NCI-H2171 (cell line): ENCODE data around the gene SMYD5.
"Not testable (repeated sequence)": the region's sequence is repeated elsewhere in the genome, so short reads cannot be mapped to it uniquely, and the experiment has no call there.

ENCODE experiments used
- DNase-seq: peaks from one replicate; lab custom pipeline; 2025; lab: John Stamatoyannopoulos, UW

The SMYD5 gene

GRCh38 chr2:73214120-73215035, at the start of gene SMYD5:
TSS of gene SMYD5 (plus strand) at chr2:73214245. CDS start at chr2:73214267, 22 bp downstream.
- DNase-seq = peak; percentile 83

GRCh38 chr2:73165978-73166377, 48.1 kb upstream of the SMYD5 start:
- DNase-seq = not testable (repeated sequence)

GRCh38 chr2:73166813-73167212, 47.2 kb upstream of the SMYD5 start:
- not testable (repeated sequence) for DNase-seq

GRCh38 chr2:73168348-73168747, 45.7 kb upstream of the SMYD5 start:
- not testable (repeated sequence) for DNase-seq

- DNase-seq = not testable (repeated sequence)
Measured at GRCh38 chr2:73170341-73170740, 43.7 kb upstream of the SMYD5 start.

- no peak for DNase-seq
Measured at GRCh38 chr2:73172963-73173362, 41.1 kb upstream of the SMYD5 start.

GRCh38 chr2:73173781-73174180, 40.3 kb upstream of the SMYD5 start:
- no peak for DNase-seq

- no peak for DNase-seq
Measured at GRCh38 chr2:73174244-73174643, 39.8 kb upstream of the SMYD5 start.

GRCh38 chr2:73174941-73175662, 38.9 kb upstream of the SMYD5 start:
- DNase-seq = no peak

GRCh38 chr2:73175663-73176204, 38.3 kb upstream of the SMYD5 start:
- peak; percentile 37 for DNase-seq

- DNase-seq = peak; percentile 19
Measured at GRCh38 chr2:73176205-73176880, 37.7 kb upstream of the SMYD5 start.

- peak; percentile 85 for DNase-seq
Measured at GRCh38 chr2:73176881-73177644, 37.0 kb upstream of the SMYD5 start.

- no peak for DNase-seq
Measured at GRCh38 chr2:73177645-73178255, 36.3 kb upstream of the SMYD5 start.

GRCh38 chr2:73185965-73186364, 28.1 kb upstream of the SMYD5 start:
- no peak for DNase-seq

GRCh38 chr2:73187549-73187948, 26.5 kb upstream of the SMYD5 start:
- DNase-seq = no peak

GRCh38 chr2:73197579-73197978, 16.5 kb upstream of the SMYD5 start:
- DNase-seq = no peak

- DNase-seq = not testable (repeated sequence)
Measured at GRCh38 chr2:73200281-73200680, 13.8 kb upstream of the SMYD5 start.

- no peak for DNase-seq
Measured at GRCh38 chr2:73202156-73203054, 11.6 kb upstream of the SMYD5 start, which contains the start of gene NOTO. TSS of gene NOTO (plus strand) at chr2:73202574. CDS start at chr2:73202667, 93 bp downstream.

- no peak for DNase-seq
Measured at GRCh38 chr2:73203055-73203681, 10.9 kb upstream of the SMYD5 start.
